Ovary (tissue), 9 donors: ENCODE data around the gene RGS9. TPM values are rescaled to one million over a fixed set of nuclear protein-coding genes. Genes with fewer than 3 reads are reported as not detected.

ENCODE experiments used
- DNase-seq, 5 donors: peaks; one replicate each; pipeline ENCODE4 v3.0.0-alpha.2; 2019 to 2020
- H3K27ac ChIP-seq, 2 donors: fragments of 200-600 bp; one replicate each; pipeline versions ENCODE4 v1.5.1 to v1.8.0; 2019 to 2022
- H3K27me3 ChIP-seq: fragments of 200-600 bp; one replicate; pipeline ENCODE4 v1.8.0; 2022
- H3K36me3 ChIP-seq: fragments of 200-600 bp; sonication (generic); one replicate; pipeline ENCODE4 v1.5.1; 2019
- H3K4me1 ChIP-seq: one replicate; pipeline ENCODE4 v1.8.1; 2013; ENCODE audit warnings: mild to moderate bottlenecking, moderate library complexity; ENCODE audit not compliant: insufficient read depth
- H3K4me3 ChIP-seq: fragments of 200-600 bp; sonication (generic); one replicate; pipeline ENCODE4 v1.5.1; 2017
- H3K9me3 ChIP-seq, 2 donors: fragments of 200-600 bp in 1 of 2; sonication (generic) in 1 of 2; one replicate each; pipeline versions ENCODE4 v1.5.1 to v1.8.1; 2013 to 2019; ENCODE audit warnings: mild to moderate bottlenecking in 1 of 2, moderate library complexity in 1 of 2
- CTCF ChIP-seq, 3 donors: fragments of 450-650 bp in 2 of 3; fragments of 200-600 bp in 1 of 3; IDR thresholded peaks; one replicate each; pipeline versions ENCODE4 v1.5.1 to v1.8.0; 2016 to 2022; ENCODE audit warnings: antibody characterized with exemption in 3 of 3, mild to moderate bottlenecking in 1 of 3
- EP300 ChIP-seq: sonication (generic); formaldehyde crosslinking; IDR thresholded peaks from one replicate; pipeline ENCODE4 v1.6.1; 2017; ENCODE audit warnings: antibody characterized with exemption
- POLR2A ChIP-seq: fragments of 450-650 bp; IDR thresholded peaks from one replicate; pipeline ENCODE4 v1.6.1; 2017; ENCODE audit warnings: antibody characterized with exemption, mild to moderate bottlenecking, moderate library complexity
- WGBS, 3 donors: extraction: QIAGEN DNeasy Blood & Tissue Kit in 1 of 3; methylation state at CpG; one replicate each; pipeline versions ENCODE4 v1.1.5 to v1.1.7; 2013 to 2017; 5-methylcytosine and 5-hydroxymethylcytosine counted together
- intact Hi-C, 4 donors: fragments of 100-400 bp; cut with DNase I; formaldehyde crosslinking; loops; one replicate each; pipeline versions ENCODE4 v1.11.0 to v1.15.1; 2022 to 2023
- polyA plus RNA-seq, 2 donors: library from polyadenylated mRNA; stranded (reverse); fragments of 200-250 nt in 1 of 2; fragments of 350-450 nt in 1 of 2; fragmentation: Illumina TruSeq in 1 of 2; extraction: RNeasy Lipid Tissue Mini Kit (QIAGEN cat#74804) in 1 of 2; gene quantifications; one replicate each; pipeline ENCODE4 v1.2.3, GENCODE V29; 2013 to 2014
- total RNA-seq, 7 donors: library from RNA; depleted of rRNA in 2 of 7; stranded (reverse); fragments of >200 nt in 2 of 7; fragmentation: NEBNext Ultra II Directional in 3 of 7; extraction: Animal tissue kit (Norgen Biotek cat#: 25700) in 3 of 7; gene quantifications; one replicate each; pipeline versions ENCODE4 v1.1.0 to v1.2.4, GENCODE V29; 2016 to 2023
- donor health status: DM: no; HTN: no; CAD: no; lungs with moderate emphysema.
- donor health status: DM: no; HTN: no; CAD: no.
- donor health status: Bipolar disorder and iron deficiency.
- donor health status: DM: yes; HTN: yes; CAD: no.
- donor health status: DM: no; HTN: no; CAD: no.
- donor health status: DM: yes; HTN: yes; CAD: no.

RGS9 gene
- total and polyA plus RNA-seq, 9 donors = 5.3 to 15.7 (median 9.1) TPM

- H3K4me1 ChIP-seq = no peaks in the 10 kb centered on the region
- DNase-seq = no peak
- no peaks in the 10 kb centered on the region for H3K27me3 ChIP-seq
- intact Hi-C loops = loop anchor here in 3 of 4 donors (10.0 kb wide), 5 partner anchors 230 to 420 kb away; no protein-coding TSS in a partner anchor
- TF ChIP-seq POLR2A (no peak), EP300 (no peak), CTCF (IDR thresholded peaks at IDR 0.05) (no peak)
- H3K4me3 ChIP-seq = no peak overlapping the region
- 85 to 93% (median 86%) methylated on average over 9 of the region's 9 CpGs for WGBS, 3 donors
- H3K9me3 ChIP-seq = no peaks in the 10 kb centered on the region
- H3K27ac ChIP-seq = no peak overlapping the region
- H3K36me3 ChIP-seq = no peaks in the 10 kb centered on the region
These were observed 57.6 kb downstream of the RGS9 start for GRCh38 chr17:65194670-65195334.

- 63 to 75% (median 63%) methylated on average over 7 of the region's 7 CpGs for WGBS, 3 donors
- H3K27me3 ChIP-seq = no peaks in the 10 kb centered on the region
- no peak for DNase-seq
- H3K9me3 ChIP-seq = no peaks in the 10 kb centered on the region
- H3K36me3 ChIP-seq = no peaks in the 10 kb centered on the region
- H3K27ac ChIP-seq = no peak overlapping the region
- no peaks in the 10 kb centered on the region for H3K4me1 ChIP-seq
- TF ChIP-seq CTCF (IDR thresholded peaks at IDR 0.05) = no peak
- TF ChIP-seq POLR2A = no peak
- no peak for TF ChIP-seq EP300
- intact Hi-C loops = loop anchor here in 3 of 4 donors (10.0 kb wide), 5 partner anchors 231 to 421 kb away; no protein-coding TSS in a partner anchor
- no peak overlapping the region for H3K4me3 ChIP-seq
These were observed 58.5 kb downstream of the RGS9 start for GRCh38 chr17:65195716-65196115.

GRCh38 chr17:65196617-65197016 is 59.4 kb downstream of the RGS9 start:
- intact Hi-C loops = loop anchor here in 3 of 4 donors (10.0 kb wide), 5 partner anchors 232 to 422 kb away; no protein-coding TSS in a partner anchor
- Histone ChIP-seq H3K4me3 (no peak overlapping the region), H3K27ac (no peak overlapping the region), H3K4me1 (no peaks in the 10 kb centered on the region), H3K36me3 (no peaks in the 10 kb centered on the region), H3K27me3 (no peaks in the 10 kb centered on the region), H3K9me3 (no peaks in the 10 kb centered on the region)
- no peak for DNase-seq
- WGBS, 3 donors = 68 to 75% (median 72%) methylated on average over 5 of the region's 5 CpGs
- TF ChIP-seq POLR2A = no peak
- no peak for TF ChIP-seq CTCF (IDR thresholded peaks at IDR 0.05)
- TF ChIP-seq EP300 = no peak

- no peak for DNase-seq
- intact Hi-C loops = loop anchor here in 3 of 4 donors (10.0 kb wide), 5 partner anchors 232 to 422 kb away; no protein-coding TSS in a partner anchor
- Histone ChIP-seq H3K27ac (no peak overlapping the region), H3K4me3 (no peak overlapping the region), H3K9me3 (no peaks in the 10 kb centered on the region), H3K36me3 (no peaks in the 10 kb centered on the region), H3K27me3 (no peaks in the 10 kb centered on the region), H3K4me1 (no peaks in the 10 kb centered on the region)
- WGBS, 3 donors = 53 to 61% (median 58%) methylated on average over 5 of the region's 5 CpGs
- TF ChIP-seq CTCF (IDR thresholded peaks at IDR 0.05) (no peak), EP300 (no peak), POLR2A (no peak)
These were observed 60.0 kb downstream of the RGS9 start for GRCh38 chr17:65197201-65197600.
